HepG2 (cell line): ENCODE results near the gene LNPK. TPM values are rescaled to one million over a fixed set of nuclear protein-coding genes. Genes with fewer than 3 reads are reported as not detected.

ENCODE experiments used
- AHDC1 ChIP-seq: sonication (generic); formaldehyde crosslinking; IDR thresholded peaks from 2 replicates; pipeline ENCODE4 v1.5.1; 2020; ENCODE audit warnings: mild to moderate bottlenecking, missing genetic modification reagents, borderline replicate concordance
- ARNTL ChIP-seq: sonication (generic); formaldehyde crosslinking; IDR thresholded peaks from 2 replicates; pipeline ENCODE4 v1.4.0; 2020; ENCODE audit warnings: mild to moderate bottlenecking, missing genetic modification reagents
- BCL6 ChIP-seq: IDR thresholded peaks from 2 replicates; pipeline ENCODE4 v1.6.1; 2016; ENCODE audit warnings: missing genetic modification reagents, missing compliant biosample characterization
- BORCS8-MEF2B ChIP-seq: sonication (generic); formaldehyde crosslinking; IDR thresholded peaks from 2 replicates; pipeline ENCODE4 v1.8.0; 2022; ENCODE audit warnings: mild to moderate bottlenecking, missing genetic modification reagents
- CEBPG ChIP-seq: IDR thresholded peaks from 2 replicates; pipeline ENCODE4 v1.6.1; 2016
- CHCHD3 ChIP-seq: sonication (generic); formaldehyde crosslinking; IDR thresholded peaks from 2 replicates; pipeline ENCODE4 v1.8.0; 2022; ENCODE audit warnings: mild to moderate bottlenecking, missing genetic modification reagents, moderate library complexity
- FOXA3 ChIP-seq: IDR thresholded peaks from 2 replicates; pipeline ENCODE4 v1.6.1; 2016; ENCODE audit warnings: missing genetic modification reagents, missing compliant biosample characterization
- HDAC1 ChIP-seq: sonication (generic); formaldehyde crosslinking; IDR thresholded peaks from 2 replicates; pipeline ENCODE4 v1.5.1; 2020; ENCODE audit warnings: mild to moderate bottlenecking, missing genetic modification reagents
- NR2C2 ChIP-seq: sonication (generic); formaldehyde crosslinking; IDR thresholded peaks from 2 replicates; pipeline ENCODE4 v1.4.0; 2020; ENCODE audit warnings: missing genetic modification reagents, mild to moderate bottlenecking, moderate library complexity, borderline replicate concordance
- PAF1 ChIP-seq: IDR thresholded peaks from 2 replicates; pipeline ENCODE4 v1.6.1; 2016; ENCODE audit warnings: missing genetic modification reagents, missing compliant biosample characterization
- PRPF4 ChIP-seq: fragments of 200-400 bp; formaldehyde crosslinking; IDR thresholded peaks from 2 replicates; pipeline ENCODE4 v1.6.1; 2016; ENCODE audit warnings: low read length, low read depth; ENCODE audit not compliant: poor library complexity, severe bottlenecking
- RBM39 ChIP-seq: fragments of 200-400 bp; formaldehyde crosslinking; IDR thresholded peaks from one replicate; pipeline ENCODE4 v1.6.1; 2018; ENCODE audit warnings: antibody characterized with exemption, mild to moderate bottlenecking, low read depth, low read length; ENCODE audit not compliant: poor library complexity, severe bottlenecking
- SALL1 ChIP-seq: sonication (generic); formaldehyde crosslinking; IDR thresholded peaks from 2 replicates; pipeline ENCODE4 v1.8.0; 2022; ENCODE audit warnings: mild to moderate bottlenecking, missing genetic modification reagents
- TEAD2 ChIP-seq: sonication (generic); formaldehyde crosslinking; IDR thresholded peaks from 2 replicates; pipeline ENCODE4 v1.9.0; 2021; ENCODE audit warnings: missing genetic modification reagents
- TEF ChIP-seq: sonication (generic); formaldehyde crosslinking; IDR thresholded peaks from 2 replicates; pipeline ENCODE4 v1.5.0; 2020; ENCODE audit warnings: missing genetic modification reagents
- XRCC5 ChIP-seq: fragments of 200-400 bp; formaldehyde crosslinking; optimal IDR thresholded peaks from 2 replicates; pipeline ENCODE3; 2017; ENCODE audit warnings: mild to moderate bottlenecking, low read length
- ZNF282 ChIP-seq: fragments of 450-650 bp; IDR thresholded peaks from 2 replicates; pipeline ENCODE4 v1.6.1; 2018; ENCODE audit not compliant: partially characterized antibody
- ZNF432 ChIP-seq: sonication (generic); formaldehyde crosslinking; IDR thresholded peaks from 2 replicates; pipeline ENCODE4 v1.5.0; 2020; ENCODE audit warnings: missing genetic modification reagents, mild to moderate bottlenecking, borderline replicate concordance
- ZNF644 ChIP-seq: IDR thresholded peaks from 2 replicates; pipeline ENCODE4 v1.6.1; 2016; ENCODE audit warnings: low read depth
- ZNF768 ChIP-seq: sonication (generic); formaldehyde crosslinking; IDR thresholded peaks from 2 replicates; pipeline ENCODE4 v1.4.0; 2020; ENCODE audit warnings: missing genetic modification reagents
- ZSCAN22 ChIP-seq: sonication (generic); formaldehyde crosslinking; IDR thresholded peaks from 2 replicates; pipeline ENCODE4 v1.4.0; 2020; ENCODE audit warnings: mild to moderate bottlenecking, missing genetic modification reagents
- polyA plus RNA-seq, 8 experiments: library from polyadenylated mRNA; depleted of rRNA in 3 of 8; stranded (reverse) in 7 of 8; unstranded in 1 of 8; fragments of >200 nt; fragmentation: Illumina TruSeq in 4 of 8; extraction: Trizol in 4 of 8; gene quantifications; 2 replicates each; pipeline versions ENCODE4 v1.2.1 to v1.2.3, GENCODE V29; 2011 to 2016; ENCODE audit warnings: low read depth in 4 of 8, missing spikeins in 1 of 8, mixed read lengths in 1 of 8; ENCODE audit not compliant: insufficient read depth in 1 of 8
- total RNA-seq, 5 experiments: library from RNA; depleted of rRNA; stranded (reverse); fragments of >200 nt; fragmentation: Illumina TruSeq; extraction: Trizol; gene quantifications; 2 replicates each; pipeline ENCODE4 v1.2.3, GENCODE V29; 2016; ENCODE audit warnings: low read depth in 1 of 5
- TF ChIP-seq, protein P1 (sequence below): sonication (generic); formaldehyde crosslinking; conservative IDR thresholded peaks from 2 replicates; pipeline ENCODE4 v1.5.0; 2020; ENCODE audit warnings: missing genetic modification reagents

LNPK gene
- total and polyA plus RNA-seq, 2 of the 13 experiments (the other 11 are each of a cell fraction or from before 2014, with no cell fraction given): 25.4 to 26.1 TPM

DNA sequence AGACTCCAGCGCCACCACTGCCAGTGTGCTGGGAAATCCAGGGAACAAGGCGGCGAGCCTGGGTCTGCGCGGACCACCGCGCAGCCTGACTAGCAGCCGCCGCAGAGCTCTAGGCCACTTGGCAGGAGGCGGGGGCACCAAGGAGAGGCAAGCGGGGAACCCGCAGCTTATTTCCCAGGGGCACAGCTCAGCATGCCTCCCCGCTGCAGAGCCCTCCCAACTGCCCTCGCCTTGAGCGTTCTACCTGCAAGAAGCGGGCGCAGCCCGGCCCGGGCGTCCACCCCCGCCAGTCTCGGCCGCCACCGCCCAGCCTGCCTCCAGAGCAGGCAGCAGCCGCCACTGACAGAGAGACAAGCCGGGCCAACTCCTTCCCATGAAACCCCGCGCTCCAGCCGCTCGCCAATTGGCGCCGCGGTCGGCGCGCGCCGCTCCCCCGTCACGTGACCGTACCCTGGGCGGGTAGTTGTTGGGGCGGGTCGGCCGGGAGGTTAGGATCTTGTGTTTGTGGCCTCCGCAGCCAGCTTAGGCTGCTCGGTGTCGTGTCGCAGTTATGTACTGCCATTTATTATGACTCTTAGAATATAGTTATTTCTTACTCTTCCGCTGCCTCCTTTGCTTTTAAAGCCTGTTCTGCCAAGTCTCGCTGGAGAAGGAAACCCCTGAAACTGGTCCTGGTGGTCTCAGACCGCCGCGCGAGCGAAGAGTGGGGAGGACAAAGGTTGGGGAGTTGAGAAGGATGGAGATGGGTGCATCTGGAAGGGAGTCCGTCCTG lies at the start of gene LNPK (continued):
- 0 out of 2 replicates have a peak, but pooled peaks have one; percentile 50 for TF ChIP-seq ZSCAN22
- TF ChIP-seq BCL6: peak; percentile 58; the same call in 1 of the 2 replicates
- TF ChIP-seq, protein P1, sequence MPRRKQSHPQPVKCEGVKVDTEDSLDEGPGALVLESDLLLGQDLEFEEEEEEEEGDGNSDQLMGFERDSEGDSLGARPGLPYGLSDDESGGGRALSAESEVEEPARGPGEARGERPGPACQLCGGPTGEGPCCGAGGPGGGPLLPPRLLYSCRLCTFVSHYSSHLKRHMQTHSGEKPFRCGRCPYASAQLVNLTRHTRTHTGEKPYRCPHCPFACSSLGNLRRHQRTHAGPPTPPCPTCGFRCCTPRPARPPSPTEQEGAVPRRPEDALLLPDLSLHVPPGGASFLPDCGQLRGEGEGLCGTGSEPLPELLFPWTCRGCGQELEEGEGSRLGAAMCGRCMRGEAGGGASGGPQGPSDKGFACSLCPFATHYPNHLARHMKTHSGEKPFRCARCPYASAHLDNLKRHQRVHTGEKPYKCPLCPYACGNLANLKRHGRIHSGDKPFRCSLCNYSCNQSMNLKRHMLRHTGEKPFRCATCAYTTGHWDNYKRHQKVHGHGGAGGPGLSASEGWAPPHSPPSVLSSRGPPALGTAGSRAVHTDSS (CRISPR knock-in tag): no peak
- no peak for TF ChIP-seq TEF (CRISPR knock-in tag)
- no peak for TF ChIP-seq CHCHD3
- TF ChIP-seq RBM39: peak; percentile 43
- peak; percentile 61; the same call in 1 of the 2 replicates for TF ChIP-seq ZNF768 (CRISPR knock-in tag)
- no peak for TF ChIP-seq XRCC5
- peak; percentile 52; the same call in 1 of the 2 replicates for TF ChIP-seq NR2C2 (CRISPR knock-in tag)
- TF ChIP-seq ARNTL (CRISPR knock-in tag): peak; percentile 59; the same call in 1 of the 2 replicates
- no peak for TF ChIP-seq ZNF432 (CRISPR knock-in tag)
- peak; percentile 18; the same call in 1 of the 2 replicates for TF ChIP-seq ZNF644 (CRISPR knock-in tag)
- TF ChIP-seq HDAC1: peak; percentile 96
- peak; percentile 38; the same call in 1 of the 2 replicates for TF ChIP-seq AHDC1
- peak; percentile 71; the same call in 1 of the 2 replicates for TF ChIP-seq SALL1 (CRISPR knock-in tag)
- TF ChIP-seq PAF1 (CRISPR knock-in tag): no peak
- no peak for TF ChIP-seq ZNF282
- no peak for TF ChIP-seq PRPF4
- TF ChIP-seq TEAD2 (CRISPR knock-in tag): no peak
- TF ChIP-seq BORCS8-MEF2B (CRISPR knock-in tag): peak; percentile 64; the same call in 1 of the 2 replicates
- TF ChIP-seq CEBPG (CRISPR knock-in tag): 0 out of 2 replicates have a peak, but pooled peaks have one; percentile 9
- TF ChIP-seq FOXA3: peak; percentile 33; the same call in 1 of the 2 replicates
